ENCODE results near the gene SHISAL1.
"Not testable (repeated sequence)": the region's sequence is repeated elsewhere in the genome, so short reads cannot be mapped to it uniquely, and the experiment has no call there.

The SHISAL1 gene

DNA sequence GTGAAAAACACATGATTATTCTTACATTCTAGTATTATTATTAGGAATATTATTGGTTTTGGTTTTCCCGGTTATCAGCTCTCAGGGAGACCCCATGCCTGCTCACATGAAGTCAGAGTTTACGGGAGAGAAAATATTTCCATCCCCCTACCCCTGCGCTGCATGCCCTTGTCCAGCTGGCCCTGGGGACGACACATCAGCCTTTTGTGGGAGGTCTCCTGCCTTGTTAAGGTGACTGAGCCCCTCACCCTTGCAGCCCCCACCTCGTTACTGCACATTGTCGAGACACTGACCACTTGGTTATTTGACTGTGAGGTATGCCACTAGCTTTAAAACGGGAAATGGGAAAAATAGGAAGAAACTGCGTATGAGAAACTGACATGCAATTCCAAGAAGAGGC, 69.0 kb downstream of the SHISAL1 start:
- no peak overlapping the region for H3K4ac ChIP-seq (ENCODE audit: low read depth in 1 of 2, low read length in 2 of 2)
- no peak overlapping the region for H4K91ac ChIP-seq (ENCODE audit: low read length)
- H4K8ac ChIP-seq (ENCODE audit: low read length) = no peak overlapping the region
- no peaks in the 10 kb centered on the region for H3K4me1 ChIP-seq (ENCODE audit: control insufficient read depth, insufficient read depth, low read depth, low read length)
- no peaks in the 10 kb centered on the region for H3K36me3 ChIP-seq (ENCODE audit: control insufficient read depth in 1 of 2, insufficient read depth in 2 of 2, low read depth in 1 of 2, low read length in 2 of 2)
- no peak overlapping the region for H3K27ac ChIP-seq (ENCODE audit: low read length, poor library complexity, severe bottlenecking)
- no peak overlapping the region for H2AK5ac ChIP-seq (ENCODE audit: low read length, severe bottlenecking)
- no peak overlapping the region for H2BK5ac ChIP-seq (ENCODE audit: low read depth, low read length, poor library complexity, severe bottlenecking)
- peaks cover 3% of the 10 kb centered on the region for H3K9me3 ChIP-seq (ENCODE audit: control insufficient read depth, low read length)
- no peak overlapping the region for H3K23ac ChIP-seq (ENCODE audit: low read length in 2 of 2)
- no peak overlapping the region for H3K4me2 ChIP-seq (ENCODE audit: low read length, poor library complexity, severe bottlenecking)
- no peak overlapping the region for H3K9ac ChIP-seq (ENCODE audit: low read length)
- H2BK120ac ChIP-seq (ENCODE audit: low read depth, low read length) = no peak overlapping the region
- WGBS = 81% methylated on average over 8 of the region's 8 CpGs
- H3K18ac ChIP-seq (ENCODE audit: low read depth in 1 of 2, low read length in 2 of 2) = no peak overlapping the region
- H3K27me3 ChIP-seq (ENCODE audit: control insufficient read depth in 1 of 2, insufficient read depth in 1 of 2, low read length in 2 of 2) = peaks cover 0 to 19% of the 10 kb centered on the region in 2 experiments
- no peak overlapping the region for H2AFZ ChIP-seq (ENCODE audit: low read depth, low read length)
- H3K4me3 ChIP-seq (ENCODE audit: insufficient read depth in 1 of 2, low read depth in 1 of 2, low read length in 2 of 2) = no peak overlapping the region
- no peak overlapping the region for H2BK12ac ChIP-seq (ENCODE audit: low read length in 2 of 2)
- H3K79me1 ChIP-seq (replicated peaks; ENCODE audit: low read length, poor library complexity, severe bottlenecking) = no peaks in the 10 kb centered on the region
- H2BK15ac ChIP-seq (ENCODE audit: low read depth, poor library complexity, severe bottlenecking) = no peak overlapping the region
- H3K14ac ChIP-seq (ENCODE audit: low read length in 2 of 2) = no peak overlapping the region
- no peak for DNase-seq

DNA sequence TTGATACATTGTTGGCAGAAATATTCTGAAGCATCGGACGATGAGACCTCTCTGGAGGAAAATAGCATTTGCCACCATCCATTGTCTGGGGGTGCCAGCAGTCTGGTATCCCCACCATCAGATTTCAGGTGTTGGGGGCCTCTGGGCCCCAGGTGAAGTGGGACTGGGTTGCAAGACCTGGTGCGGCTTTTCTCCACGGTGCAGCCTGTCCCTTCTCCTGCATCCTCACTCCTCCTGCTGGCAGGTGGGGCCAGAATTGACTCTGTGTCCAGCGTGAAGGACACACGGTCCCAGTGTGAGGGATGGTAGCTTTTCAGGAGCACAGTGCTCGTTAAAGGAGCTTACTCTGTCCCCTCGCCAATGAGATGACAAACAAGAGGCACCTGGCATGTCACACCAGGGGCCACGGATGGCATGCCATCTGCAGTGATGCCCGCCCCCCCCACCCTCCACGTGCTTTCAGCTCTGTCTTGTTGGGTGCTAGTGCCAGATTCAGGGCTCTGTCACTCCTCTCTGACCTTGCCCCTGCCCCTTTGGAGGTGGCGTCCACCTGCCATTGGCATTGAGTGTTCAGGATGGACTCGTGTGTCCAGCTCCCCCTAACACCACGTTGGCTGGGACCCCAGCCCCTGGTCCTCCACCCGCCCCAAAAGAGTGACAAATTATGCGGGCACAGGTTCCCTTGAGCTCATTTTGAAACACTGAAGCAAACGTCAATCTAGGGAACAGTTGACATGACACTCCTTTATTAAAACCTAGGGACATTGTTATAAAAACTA, 69.6 kb downstream of the SHISAL1 start:
- WGBS = 85% methylated on average over 15 of the region's 17 CpGs

GRCh38 chr22:44241121-44241520, 71.6 kb downstream of the SHISAL1 start:
- not testable (repeated sequence) for H2BK12ac ChIP-seq (ENCODE audit: low read length in 2 of 2); H2AK5ac ChIP-seq (ENCODE audit: low read length, severe bottlenecking); H3K18ac ChIP-seq (ENCODE audit: low read depth in 1 of 2, low read length in 2 of 2); H2BK120ac ChIP-seq (ENCODE audit: low read depth, low read length); H3K4me3 ChIP-seq (ENCODE audit: insufficient read depth in 1 of 2, low read depth in 1 of 2, low read length in 2 of 2); H3K14ac ChIP-seq (ENCODE audit: low read length in 2 of 2); H3K79me1 ChIP-seq (replicated peaks; ENCODE audit: low read length, poor library complexity, severe bottlenecking); H3K4me1 ChIP-seq (ENCODE audit: control insufficient read depth, insufficient read depth, low read depth, low read length); H3K23ac ChIP-seq (ENCODE audit: low read length in 2 of 2); H4K8ac ChIP-seq (ENCODE audit: low read length); H3K36me3 ChIP-seq (ENCODE audit: control insufficient read depth in 1 of 2, insufficient read depth in 2 of 2, low read depth in 1 of 2, low read length in 2 of 2); H2AFZ ChIP-seq (ENCODE audit: low read depth, low read length); DNase-seq; H3K27ac ChIP-seq (ENCODE audit: low read length, poor library complexity, severe bottlenecking); H3K9me3 ChIP-seq (ENCODE audit: control insufficient read depth, low read length); H3K4me2 ChIP-seq (ENCODE audit: low read length, poor library complexity, severe bottlenecking); H2BK15ac ChIP-seq (ENCODE audit: low read depth, poor library complexity, severe bottlenecking); H4K91ac ChIP-seq (ENCODE audit: low read length); H2BK5ac ChIP-seq (ENCODE audit: low read depth, low read length, poor library complexity, severe bottlenecking); H3K9ac ChIP-seq (ENCODE audit: low read length); H3K4ac ChIP-seq (ENCODE audit: low read depth in 1 of 2, low read length in 2 of 2)
- peaks cover 0 to 19% of the 10 kb centered on the region in 2 experiments for H3K27me3 ChIP-seq (ENCODE audit: control insufficient read depth in 1 of 2, insufficient read depth in 1 of 2, low read length in 2 of 2)
- WGBS = 86% methylated on average over 3 of the region's 3 CpGs

More for the DNA sequence above, 69.6 kb downstream of the SHISAL1 start:
- Histone ChIP-seq H2BK12ac (ENCODE audit: low read length in 2 of 2) (no peak overlapping the region), H3K9me3 (ENCODE audit: control insufficient read depth, low read length) (no peaks in the 10 kb centered on the region), H3K23ac (ENCODE audit: low read length in 2 of 2) (no peak overlapping the region), H3K27ac (ENCODE audit: low read length, poor library complexity, severe bottlenecking) (no peak overlapping the region), H3K4ac (ENCODE audit: low read depth in 1 of 2, low read length in 2 of 2) (no peak overlapping the region), H2BK15ac (ENCODE audit: low read depth, poor library complexity, severe bottlenecking) (no peak overlapping the region), H2AK5ac (ENCODE audit: low read length, severe bottlenecking) (no peak overlapping the region), H3K4me3 (ENCODE audit: insufficient read depth in 1 of 2, low read depth in 1 of 2, low read length in 2 of 2) (no peak overlapping the region), H2BK120ac (ENCODE audit: low read depth, low read length) (no peak overlapping the region), H3K14ac (ENCODE audit: low read length in 2 of 2) (no peak overlapping the region), H3K79me1 (replicated peaks; ENCODE audit: low read length, poor library complexity, severe bottlenecking) (no peaks in the 10 kb centered on the region), H4K91ac (ENCODE audit: low read length) (no peak overlapping the region), H3K18ac (ENCODE audit: low read depth in 1 of 2, low read length in 2 of 2) (no peak overlapping the region), H4K8ac (ENCODE audit: low read length) (no peak overlapping the region), H3K4me1 (ENCODE audit: control insufficient read depth, insufficient read depth, low read depth, low read length) (no peaks in the 10 kb centered on the region), H3K36me3 (ENCODE audit: control insufficient read depth in 1 of 2, insufficient read depth in 2 of 2, low read depth in 1 of 2, low read length in 2 of 2) (no peaks in the 10 kb centered on the region), H3K27me3 (ENCODE audit: control insufficient read depth in 1 of 2, insufficient read depth in 1 of 2, low read length in 2 of 2) (peaks cover 0 to 19% of the 10 kb centered on the region in 2 experiments), H2AFZ (ENCODE audit: low read depth, low read length) (no peak overlapping the region), H2BK5ac (ENCODE audit: low read depth, low read length, poor library complexity, severe bottlenecking) (no peak overlapping the region), H3K9ac (ENCODE audit: low read length) (no peak overlapping the region), H3K4me2 (ENCODE audit: low read length, poor library complexity, severe bottlenecking) (no peak overlapping the region)
- DNase-seq = no peak

GRCh38 chr22:44237290-44237689, 75.5 kb downstream of the SHISAL1 start:
- Histone ChIP-seq H3K9me3 (ENCODE audit: control insufficient read depth, low read length) (peaks cover 6% of the 10 kb centered on the region), H3K18ac (ENCODE audit: low read depth in 1 of 2, low read length in 2 of 2) (no peak overlapping the region), H3K14ac (ENCODE audit: low read length in 2 of 2) (no peak overlapping the region), H3K4me3 (ENCODE audit: insufficient read depth in 1 of 2, low read depth in 1 of 2, low read length in 2 of 2) (no peak overlapping the region), H2AK5ac (ENCODE audit: low read length, severe bottlenecking) (no peak overlapping the region), H2BK5ac (ENCODE audit: low read depth, low read length, poor library complexity, severe bottlenecking) (no peak overlapping the region), H2BK12ac (ENCODE audit: low read length in 2 of 2) (no peak overlapping the region), H3K79me1 (replicated peaks; ENCODE audit: low read length, poor library complexity, severe bottlenecking) (no peaks in the 10 kb centered on the region), H3K4me2 (ENCODE audit: low read length, poor library complexity, severe bottlenecking) (no peak overlapping the region), H4K8ac (ENCODE audit: low read length) (no peak overlapping the region), H3K27me3 (ENCODE audit: control insufficient read depth in 1 of 2, insufficient read depth in 1 of 2, low read length in 2 of 2) (no peaks in the 10 kb centered on the region), H2BK15ac (ENCODE audit: low read depth, poor library complexity, severe bottlenecking) (no peak overlapping the region), H3K4ac (ENCODE audit: low read depth in 1 of 2, low read length in 2 of 2) (no peak overlapping the region), H2AFZ (ENCODE audit: low read depth, low read length) (no peak overlapping the region), H3K9ac (ENCODE audit: low read length) (no peak overlapping the region), H3K27ac (ENCODE audit: low read length, poor library complexity, severe bottlenecking) (no peak overlapping the region), H3K23ac (ENCODE audit: low read length in 2 of 2) (no peak overlapping the region), H2BK120ac (ENCODE audit: low read depth, low read length) (no peak overlapping the region), H4K91ac (ENCODE audit: low read length) (no peak overlapping the region), H3K4me1 (ENCODE audit: control insufficient read depth, insufficient read depth, low read depth, low read length) (no peaks in the 10 kb centered on the region), H3K36me3 (ENCODE audit: control insufficient read depth in 1 of 2, insufficient read depth in 2 of 2, low read depth in 1 of 2, low read length in 2 of 2) (no peaks in the 10 kb centered on the region)
- DNase-seq = no peak
